ENCODE data around the gene DGUOK. TPM values are rescaled to one million over a fixed set of nuclear protein-coding genes. Genes with fewer than 3 reads are reported as not detected.

Gene DGUOK
- polyA plus RNA-seq, 1 donor (not counting 4 experiments of a cell fraction or from before 2014, with no cell fraction given): 102 TPM

DNA sequence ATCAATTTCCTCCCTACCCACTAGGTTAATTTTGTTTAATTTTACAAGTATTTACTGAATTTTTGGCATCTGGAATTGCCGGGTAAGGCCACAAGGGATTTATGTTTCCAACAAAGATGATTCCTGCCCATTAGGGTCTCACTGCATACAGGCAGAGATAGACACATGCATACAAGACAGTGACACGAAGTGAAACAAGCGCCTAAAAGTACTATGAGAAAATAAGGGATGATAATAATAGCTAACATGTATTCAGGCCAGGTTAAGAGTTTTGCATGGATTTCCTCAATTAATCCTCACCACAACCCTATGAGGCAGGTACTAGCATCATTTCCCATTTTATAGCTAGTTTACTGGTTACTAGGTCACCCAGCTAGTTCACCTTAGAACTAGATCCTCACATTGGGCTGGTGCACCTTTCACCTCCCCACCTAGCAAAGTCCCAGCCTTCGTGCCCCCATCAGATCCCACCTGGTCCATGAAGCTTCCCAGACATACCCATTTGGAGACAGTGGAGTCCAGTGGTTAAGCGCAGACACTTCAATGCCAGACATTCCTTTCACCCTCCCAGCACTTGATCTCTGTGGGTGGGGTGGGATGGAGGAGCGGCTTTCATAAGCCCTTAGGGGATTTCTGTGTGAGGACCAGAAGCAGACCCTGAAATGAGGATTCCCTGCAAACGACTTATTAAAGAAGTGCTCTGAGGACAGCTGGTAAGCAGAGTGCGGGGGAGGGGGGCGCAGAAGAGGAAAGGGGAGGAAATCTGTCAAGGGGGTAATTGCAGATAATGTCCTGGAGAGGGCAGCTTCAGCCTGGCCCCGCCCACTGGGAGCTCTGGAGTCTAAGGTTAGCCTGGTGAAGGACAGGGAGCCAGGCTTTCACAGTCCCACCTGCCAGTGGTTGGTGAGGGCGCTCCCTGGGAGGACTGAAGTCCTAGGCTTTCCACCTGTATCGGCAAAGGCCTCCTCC, 5.8 kb upstream of the DGUOK start:
- FAIRE-seq: no peak
- dilution Hi-C loops (cut with MboI; ENCODE audit: extremely low pct_ligation_motif_present, low sequenced_read_pairs): no loop called here
- H2AFZ ChIP-seq (ENCODE audit: control insufficient read depth, low read length): no peak overlapping the region

DNA sequence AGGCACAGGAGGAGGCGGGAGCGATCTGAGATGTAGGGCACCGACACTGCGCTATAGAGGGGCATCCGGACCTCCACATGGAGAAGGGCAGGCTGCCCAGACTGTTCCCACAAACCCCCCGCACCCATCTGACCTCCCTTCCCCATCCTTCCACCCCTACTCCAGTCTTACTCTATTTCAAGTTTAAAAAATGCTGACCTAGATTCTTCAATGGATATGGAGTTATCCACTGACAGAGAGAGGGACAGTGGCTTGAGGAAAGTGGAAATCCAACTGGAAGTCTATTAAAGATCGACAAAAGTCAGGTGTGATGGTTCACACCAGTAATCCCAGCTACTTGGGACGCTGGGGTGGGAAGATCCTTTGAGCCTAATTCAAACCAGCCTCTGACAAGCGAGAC, 5.1 kb upstream of the DGUOK start:
- Histone ChIP-seq H2AFZ (ENCODE audit: control insufficient read depth, low read length) (no peak overlapping the region), H3K9me1 (ENCODE audit: control insufficient read depth, extremely low read depth, insufficient read depth, low read length) (no peaks in the 10 kb centered on the region), H4K20me1 (ENCODE audit: control insufficient read depth, extremely low read depth, insufficient read depth, low read length) (no peaks in the 10 kb centered on the region), H3K79me2 (ENCODE audit: control insufficient read depth, insufficient read depth, low read length) (no peaks in the 10 kb centered on the region), H3K9ac (ENCODE audit: control insufficient read depth, extremely low read depth, insufficient read depth, low read length) (no peak overlapping the region), H3K27me3 (ENCODE audit: control insufficient read depth, extremely low read depth, insufficient read depth, low read length) (no peaks in the 10 kb centered on the region), H3K27ac (ENCODE audit: control insufficient read depth, insufficient read depth, low read length) (no peak overlapping the region), H3K36me3 (ENCODE audit: control insufficient read depth in 2 of 2, extremely low read depth in 1 of 2, insufficient read depth in 2 of 2, low read length in 2 of 2) (no peaks in the 10 kb centered on the region), H3K9me3 (ENCODE audit: control insufficient read depth, low read depth, low read length) (no peaks in the 10 kb centered on the region), H3K4me1 (ENCODE audit: control insufficient read depth, extremely low read depth, insufficient read depth, low read length) (peaks cover 14% of the 10 kb centered on the region), H3K4me3 (ENCODE audit: control insufficient read depth in 2 of 3, extremely low read depth in 1 of 3, insufficient read depth in 2 of 3, low read depth in 1 of 3, low read length in 3 of 3) (no peak overlapping the region), H3K4me2 (ENCODE audit: control insufficient read depth, extremely low read depth, insufficient read depth, low read depth, low read length) (no peak overlapping the region)
- TF ChIP-seq, protein P1, sequence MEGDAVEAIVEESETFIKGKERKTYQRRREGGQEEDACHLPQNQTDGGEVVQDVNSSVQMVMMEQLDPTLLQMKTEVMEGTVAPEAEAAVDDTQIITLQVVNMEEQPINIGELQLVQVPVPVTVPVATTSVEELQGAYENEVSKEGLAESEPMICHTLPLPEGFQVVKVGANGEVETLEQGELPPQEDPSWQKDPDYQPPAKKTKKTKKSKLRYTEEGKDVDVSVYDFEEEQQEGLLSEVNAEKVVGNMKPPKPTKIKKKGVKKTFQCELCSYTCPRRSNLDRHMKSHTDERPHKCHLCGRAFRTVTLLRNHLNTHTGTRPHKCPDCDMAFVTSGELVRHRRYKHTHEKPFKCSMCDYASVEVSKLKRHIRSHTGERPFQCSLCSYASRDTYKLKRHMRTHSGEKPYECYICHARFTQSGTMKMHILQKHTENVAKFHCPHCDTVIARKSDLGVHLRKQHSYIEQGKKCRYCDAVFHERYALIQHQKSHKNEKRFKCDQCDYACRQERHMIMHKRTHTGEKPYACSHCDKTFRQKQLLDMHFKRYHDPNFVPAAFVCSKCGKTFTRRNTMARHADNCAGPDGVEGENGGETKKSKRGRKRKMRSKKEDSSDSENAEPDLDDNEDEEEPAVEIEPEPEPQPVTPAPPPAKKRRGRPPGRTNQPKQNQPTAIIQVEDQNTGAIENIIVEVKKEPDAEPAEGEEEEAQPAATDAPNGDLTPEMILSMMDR (optimal IDR thresholded peaks at IDR 0.05 in 1 of 3, IDR thresholded peaks at IDR 0.05 in 1 of 3, conservative IDR thresholded peaks at IDR 0.05 in 1 of 3; ENCODE audit: extremely low read depth in 1 of 3, insufficient read depth in 2 of 3, low read length in 3 of 3): peak in 1 of 3 experiments; percentile 4
- TF ChIP-seq EZH2 (IDR thresholded peaks at IDR 0.05; ENCODE audit: low read length): no peak
- no peak for DNase-seq (ENCODE audit: low read depth, low spot score)
- dilution Hi-C loops (cut with MboI; ENCODE audit: extremely low pct_ligation_motif_present, low sequenced_read_pairs): no loop called here
- FAIRE-seq: no peak

More for the DNA sequence above, 5.8 kb upstream of the DGUOK start:
- H3K79me2 ChIP-seq (ENCODE audit: control insufficient read depth, insufficient read depth, low read length): no peaks in the 10 kb centered on the region
- H3K9me3 ChIP-seq (ENCODE audit: control insufficient read depth, low read depth, low read length): no peaks in the 10 kb centered on the region
- H3K4me3 ChIP-seq (ENCODE audit: control insufficient read depth in 2 of 3, extremely low read depth in 1 of 3, insufficient read depth in 2 of 3, low read depth in 1 of 3, low read length in 3 of 3): no peak overlapping the region
- H3K27me3 ChIP-seq (ENCODE audit: control insufficient read depth, extremely low read depth, insufficient read depth, low read length): no peaks in the 10 kb centered on the region
- no peaks in the 10 kb centered on the region for H4K20me1 ChIP-seq (ENCODE audit: control insufficient read depth, extremely low read depth, insufficient read depth, low read length)
- no peak overlapping the region for H3K4me2 ChIP-seq (ENCODE audit: control insufficient read depth, extremely low read depth, insufficient read depth, low read depth, low read length)
- H3K27ac ChIP-seq (ENCODE audit: control insufficient read depth, insufficient read depth, low read length): no peak overlapping the region
- DNase-seq (ENCODE audit: low read depth, low spot score): no peak
- H3K9me1 ChIP-seq (ENCODE audit: control insufficient read depth, extremely low read depth, insufficient read depth, low read length): no peaks in the 10 kb centered on the region
- no peak overlapping the region for H3K9ac ChIP-seq (ENCODE audit: control insufficient read depth, extremely low read depth, insufficient read depth, low read length)
- peaks cover 10% of the 10 kb centered on the region for H3K4me1 ChIP-seq (ENCODE audit: control insufficient read depth, extremely low read depth, insufficient read depth, low read length)
- H3K36me3 ChIP-seq (ENCODE audit: control insufficient read depth in 2 of 2, extremely low read depth in 1 of 2, insufficient read depth in 2 of 2, low read length in 2 of 2): no peaks in the 10 kb centered on the region
- TF ChIP-seq EZH2 (IDR thresholded peaks at IDR 0.05; ENCODE audit: low read length): no peak
- TF ChIP-seq, protein P1 (optimal IDR thresholded peaks at IDR 0.05 in 1 of 3, IDR thresholded peaks at IDR 0.05 in 1 of 3, conservative IDR thresholded peaks at IDR 0.05 in 1 of 3; ENCODE audit: extremely low read depth in 1 of 3, insufficient read depth in 2 of 3, low read length in 3 of 3): peak; percentile 28 to 48 (median 28)
